ENCODE results near the gene DTYMK. TPM values are rescaled to one million over a fixed set of nuclear protein-coding genes. Genes with fewer than 3 reads are reported as not detected.

Gene DTYMK
- total RNA-seq, 1 donor from 2014 or later = 26.1 TPM

GRCh38 chr2:241708879-241709278, 22.3 kb upstream of the DTYMK start:
- H3K36me3 ChIP-seq (ENCODE audit: insufficient read depth, low read length) = peaks cover 36% of the 10 kb centered on the region
- peaks cover 6% of the 10 kb centered on the region for H3K79me2 ChIP-seq (ENCODE audit: insufficient read depth, low read length)
- H3K36me3 Mint-ChIP-seq (ENCODE audit: low read depth, unreplicated experiment) = peaks cover 18% of the 10 kb centered on the region
- no peaks in the 10 kb centered on the region for H3K27me3 ChIP-seq (ENCODE audit: insufficient read depth, low read length)
- DNase-seq (ENCODE audit: low read depth) = no peak
- H3K4me3 Mint-ChIP-seq (ENCODE audit: unreplicated experiment) = no peak overlapping the region
- FAIRE-seq = no peak
- no peaks in the 10 kb centered on the region for H3K4me1 ChIP-seq (ENCODE audit: insufficient read depth, low read length)
- no peaks in the 10 kb centered on the region for H3K27me3 Mint-ChIP-seq (ENCODE audit: low read depth, unreplicated experiment)
- no peak overlapping the region for H3K4me2 ChIP-seq (ENCODE audit: low read length)
- H3K27ac ChIP-seq (ENCODE audit: low read depth, low read length) = no peak overlapping the region
- no peak for TF ChIP-seq CTCF (IDR thresholded peaks at IDR 0.05; ENCODE audit: insufficient read depth, low read depth, low read length)
- TF ChIP-seq EZH2 (IDR thresholded peaks at IDR 0.05; ENCODE audit: insufficient read depth, low read length) = no peak
- H4K20me1 ChIP-seq (ENCODE audit: insufficient read depth, low read length) = peaks cover 7% of the 10 kb centered on the region
- H3K4me1 Mint-ChIP-seq (ENCODE audit: low read depth, unreplicated experiment) = no peaks in the 10 kb centered on the region
- no peak overlapping the region for H3K4me3 ChIP-seq (ENCODE audit: insufficient read depth, low read depth, low read length)
- H3K9ac ChIP-seq (ENCODE audit: low read length) = no peak overlapping the region
- peaks cover 4% of the 10 kb centered on the region for H3K9me3 Mint-ChIP-seq (ENCODE audit: unreplicated experiment)
- H3K9me3 ChIP-seq (ENCODE audit: insufficient read depth, low read depth, low read length) = peaks cover 5% of the 10 kb centered on the region
- H3K27ac Mint-ChIP-seq (ENCODE audit: unreplicated experiment) = no peak overlapping the region
- H2AFZ ChIP-seq (ENCODE audit: low read depth, low read length) = no peak overlapping the region

- Histone ChIP-seq H3K4me3 (ENCODE audit: insufficient read depth, low read depth, low read length) (no peak overlapping the region), H2AFZ (ENCODE audit: low read depth, low read length) (no peak overlapping the region), H3K36me3 (ENCODE audit: insufficient read depth, low read length) (peaks cover 26% of the 10 kb centered on the region), H3K4me2 (ENCODE audit: low read length) (no peak overlapping the region), H3K27me3 (ENCODE audit: insufficient read depth, low read length) (no peaks in the 10 kb centered on the region), H3K79me2 (ENCODE audit: insufficient read depth, low read length) (peaks cover 21% of the 10 kb centered on the region), H3K27ac (ENCODE audit: low read depth, low read length) (no peak overlapping the region), H3K4me1 (ENCODE audit: insufficient read depth, low read length) (peaks cover 9% of the 10 kb centered on the region), H3K9ac (ENCODE audit: low read length) (no peak overlapping the region), H4K20me1 (ENCODE audit: insufficient read depth, low read length) (peaks cover 20% of the 10 kb centered on the region), H3K9me3 (ENCODE audit: insufficient read depth, low read depth, low read length) (peaks cover 5% of the 10 kb centered on the region)
- no peak for FAIRE-seq
- TF ChIP-seq CTCF (IDR thresholded peaks at IDR 0.05; ENCODE audit: insufficient read depth, low read depth, low read length) (no peak), EZH2 (IDR thresholded peaks at IDR 0.05; ENCODE audit: insufficient read depth, low read length) (no peak)
- Mint-ChIP-seq H3K4me3 (ENCODE audit: unreplicated experiment) (no peak overlapping the region), H3K27me3 (ENCODE audit: low read depth, unreplicated experiment) (no peaks in the 10 kb centered on the region), H3K36me3 (ENCODE audit: low read depth, unreplicated experiment) (peaks cover 18% of the 10 kb centered on the region), H3K4me1 (ENCODE audit: low read depth, unreplicated experiment) (no peaks in the 10 kb centered on the region), H3K27ac (ENCODE audit: unreplicated experiment) (no peak overlapping the region), H3K9me3 (ENCODE audit: unreplicated experiment) (peaks cover 4% of the 10 kb centered on the region)
- no peak for DNase-seq (ENCODE audit: low read depth)
Measured at GRCh38 chr2:241706537-241706936, 19.9 kb upstream of the DTYMK start.

GRCh38 chr2:241703032-241703604, 16.5 kb upstream of the DTYMK start:
- H2AFZ ChIP-seq (ENCODE audit: low read depth, low read length) = peak overlapping the region; percentile 18
- H3K4me3 Mint-ChIP-seq (ENCODE audit: unreplicated experiment) = peak overlapping the region; percentile 94
- TF ChIP-seq CTCF (IDR thresholded peaks at IDR 0.05; ENCODE audit: insufficient read depth, low read depth, low read length) = no peak
- no peak for TF ChIP-seq EZH2 (IDR thresholded peaks at IDR 0.05; ENCODE audit: insufficient read depth, low read length)
- peaks cover 8% of the 10 kb centered on the region for H3K36me3 Mint-ChIP-seq (ENCODE audit: low read depth, unreplicated experiment)
- peak overlapping the region; percentile 77 for H3K4me3 ChIP-seq (ENCODE audit: insufficient read depth, low read depth, low read length)
- no peaks in the 10 kb centered on the region for H3K27me3 Mint-ChIP-seq (ENCODE audit: low read depth, unreplicated experiment)
- H3K4me2 ChIP-seq (ENCODE audit: low read length) = peak overlapping the region; percentile 93
- H3K27me3 ChIP-seq (ENCODE audit: insufficient read depth, low read length) = no peaks in the 10 kb centered on the region
- H3K4me1 Mint-ChIP-seq (ENCODE audit: low read depth, unreplicated experiment) = peaks cover 1% of the 10 kb centered on the region
- H3K9me3 Mint-ChIP-seq (ENCODE audit: unreplicated experiment) = peaks cover 2% of the 10 kb centered on the region
- peak overlapping the region; percentile 58 for H3K27ac ChIP-seq (ENCODE audit: low read depth, low read length)
- peaks cover 5% of the 10 kb centered on the region for H3K9me3 ChIP-seq (ENCODE audit: insufficient read depth, low read depth, low read length)
- peaks cover 9% of the 10 kb centered on the region for H3K4me1 ChIP-seq (ENCODE audit: insufficient read depth, low read length)
- H3K27ac Mint-ChIP-seq (ENCODE audit: unreplicated experiment) = peak overlapping the region; percentile 91
- DNase-seq (ENCODE audit: low read depth) (no peak), FAIRE-seq (no peak)
- H3K79me2 ChIP-seq (ENCODE audit: insufficient read depth, low read length) = peaks cover 21% of the 10 kb centered on the region
- H4K20me1 ChIP-seq (ENCODE audit: insufficient read depth, low read length) = peaks cover 17% of the 10 kb centered on the region
- H3K36me3 ChIP-seq (ENCODE audit: insufficient read depth, low read length) = peaks cover 13% of the 10 kb centered on the region
- peak overlapping the region; percentile 80 for H3K9ac ChIP-seq (ENCODE audit: low read length)
